Articular chondrocyte of knee joint (primary cell): ENCODE results near the gene TUBA4A. TPM values are rescaled to one million over a fixed set of nuclear protein-coding genes. Genes with fewer than 3 reads are reported as not detected.

Experiments
- small RNA-seq: library from RNA; depleted of rRNA; stranded (forward); fragments of <200 nt; gene quantifications from one replicate; pipeline ENCODE3, GENCODE V24; 2012
- total RNA-seq: library from RNA; depleted of rRNA; stranded (reverse); fragments of >200 nt; gene quantifications from 2 replicates; pipeline ENCODE4 v1.2.3, GENCODE V29; 2012

Gene TUBA4A
- total RNA-seq: 26.5 and 28.6 TPM in 2 replicates

DNA sequence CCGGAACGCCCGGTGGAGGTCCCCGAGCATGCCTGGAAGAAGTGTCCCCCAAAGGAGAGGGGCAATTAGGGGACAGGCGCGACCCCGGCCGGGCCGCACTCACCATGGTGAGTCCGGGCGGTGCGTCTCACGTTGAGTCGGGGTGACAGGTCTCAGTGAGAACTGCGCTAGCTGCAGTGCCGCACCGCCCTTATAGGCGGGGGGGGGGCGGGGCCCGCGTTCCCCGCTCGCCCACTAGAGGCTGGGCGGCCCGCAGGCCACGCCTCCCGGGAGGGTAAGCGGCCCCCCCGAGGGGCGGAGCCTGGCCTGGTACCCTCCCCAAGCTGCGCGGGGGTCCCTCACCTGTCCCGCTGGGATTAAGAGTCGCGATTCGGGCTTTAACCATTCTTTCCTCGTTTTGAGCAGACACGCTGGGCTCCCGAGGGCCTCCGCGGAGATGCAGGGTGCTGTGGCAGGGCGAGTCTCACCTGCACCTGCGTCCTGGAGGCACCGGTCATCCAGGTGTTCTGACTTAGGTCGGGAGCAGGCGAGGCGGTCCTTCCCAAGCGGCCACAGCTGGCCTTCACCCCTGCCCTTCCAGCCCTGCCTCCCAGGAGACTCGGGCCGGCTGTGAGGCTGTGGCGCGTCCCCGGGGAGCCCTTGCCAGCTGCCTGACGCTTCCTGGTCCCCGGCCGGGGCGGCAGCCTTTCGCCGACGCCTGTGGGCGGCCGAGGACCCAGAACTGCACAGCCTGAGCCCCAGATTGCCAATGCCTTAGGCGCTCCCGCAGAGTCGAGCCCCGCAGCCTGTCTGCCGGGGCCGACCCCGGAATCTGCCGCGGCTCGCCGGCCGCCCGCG, at the start of gene TUBA4A:
Gene TUBA4A (minus strand): TSS at position 166 of the 837 bp plus-strand sequence. CDS start 60 bp downstream, at position 106.

DNA sequence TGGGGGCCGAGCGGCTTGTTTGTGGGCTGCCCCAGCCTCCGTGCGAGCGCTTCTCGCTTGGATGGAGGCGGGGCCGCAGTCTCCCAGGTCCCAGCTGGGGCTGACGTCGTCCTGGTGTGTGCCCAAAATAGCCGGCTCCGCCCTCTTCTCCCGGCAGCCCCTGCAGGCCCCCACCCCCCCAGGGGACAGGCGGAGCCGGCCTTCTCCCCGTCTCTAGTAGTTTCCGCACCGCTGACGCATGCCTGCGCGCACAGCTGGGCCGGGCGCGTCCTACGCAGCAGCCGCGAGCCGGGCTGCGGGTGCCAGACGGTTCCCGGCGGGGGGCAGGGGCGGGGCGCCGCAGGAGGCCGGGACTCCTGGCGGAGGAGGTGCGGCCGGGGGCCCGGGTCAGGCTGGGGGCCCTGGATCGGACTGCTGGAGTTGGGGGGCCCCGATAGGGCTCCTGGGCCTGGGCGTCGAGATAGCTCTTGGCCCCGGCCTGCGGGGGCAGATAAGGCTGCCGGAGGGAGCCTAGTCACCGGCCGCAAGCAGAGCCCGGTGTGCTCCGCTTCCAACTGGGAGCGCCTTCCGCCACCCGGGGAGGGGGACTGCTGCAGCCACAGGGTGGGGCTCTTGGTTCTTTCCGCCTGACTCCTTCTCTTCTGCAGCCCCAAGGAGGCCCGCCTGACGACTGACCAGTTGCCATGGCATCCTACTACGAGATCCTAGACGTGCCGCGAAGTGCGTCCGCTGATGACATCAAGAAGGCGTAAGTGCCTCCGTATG, 25.6 kb upstream of the TUBA4A start, which contains the start of gene DNAJB2:
Gene DNAJB2 (plus strand): TSS at position 216 of the 765 bp plus-strand sequence. CDS start 468 bp downstream, at position 684.

GRCh38 chr2:219252900-219253752, 592 bp downstream of the TUBA4A start, which contains the start of gene TUBA4B:
TUBA4B (plus strand) TSS chr2:219253243; CDS start chr2:219253408, 165 bp downstream.

GRCh38 chr2:219245148-219245898, 8.4 kb downstream of the TUBA4A start, which contains the start of the genes GLB1L and STK16:
GLB1L (minus strand) TSS chr2:219245444; CDS start chr2:219243573, 1,871 bp downstream.
STK16 (plus strand) TSS chr2:219245479; CDS start chr2:219246000, 521 bp downstream.

GRCh38 chr2:219229305-219230058, 24.2 kb downstream of the TUBA4A start, which contains the start of the genes ANKZF1 and ATG9A:
ANKZF1 (plus strand) TSS chr2:219229806; CDS start chr2:219230258, 452 bp downstream.
ATG9A (minus strand) TSS chr2:219229636; CDS start chr2:219228024, 1,612 bp downstream.

DNA sequence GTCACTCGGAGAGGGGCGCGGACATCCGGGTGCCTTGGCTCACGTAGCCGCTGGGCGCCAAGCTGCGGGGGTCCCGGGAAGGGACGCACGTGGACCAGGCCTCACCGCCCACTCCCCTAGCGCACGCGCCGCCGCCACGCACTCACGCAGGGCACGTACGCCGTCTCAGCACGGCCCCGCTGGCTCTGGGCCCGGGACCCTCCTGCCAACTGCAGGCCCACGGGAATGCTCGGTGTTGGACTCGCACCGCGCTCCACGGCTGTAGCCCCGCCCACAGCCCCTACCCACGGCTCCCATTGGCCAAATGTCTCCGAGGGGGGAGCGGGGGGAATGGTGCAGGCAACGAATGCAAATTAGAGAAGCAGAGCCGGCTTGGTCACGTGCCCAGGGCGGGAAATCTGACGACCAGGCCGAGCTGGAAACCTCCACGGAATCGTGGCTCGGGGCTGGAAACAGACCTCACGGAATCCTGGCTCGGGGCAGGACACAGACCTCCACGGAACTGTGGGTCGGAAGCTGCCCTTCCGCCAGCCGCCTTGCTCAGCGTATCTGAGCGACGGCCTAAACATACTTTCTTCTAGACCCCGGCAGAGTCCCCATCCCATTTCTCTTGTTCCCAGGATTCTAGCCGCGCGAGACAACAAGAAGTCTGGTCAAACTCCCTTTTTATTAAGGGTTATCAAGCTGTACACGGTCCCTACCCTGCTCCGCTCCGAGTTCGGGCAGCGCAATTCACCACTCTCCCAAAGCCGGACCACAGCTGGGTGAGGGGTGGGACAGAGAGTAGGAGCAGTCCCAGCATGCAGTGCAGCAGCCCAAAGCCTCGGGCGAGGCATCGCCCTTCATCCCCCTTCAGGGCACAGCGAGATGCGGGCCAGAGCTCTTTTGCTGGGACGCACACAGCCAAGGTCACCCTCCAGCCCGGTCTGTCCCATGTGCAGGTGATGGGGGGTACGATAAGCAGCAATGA, 34.7 kb downstream of the TUBA4A start, which contains the start of gene ABCB6:
Gene ABCB6 (minus strand): TSS at position 227 of the 970 bp plus-strand sequence. CDS start 285 bp downstream, outside the sequence.

DNA sequence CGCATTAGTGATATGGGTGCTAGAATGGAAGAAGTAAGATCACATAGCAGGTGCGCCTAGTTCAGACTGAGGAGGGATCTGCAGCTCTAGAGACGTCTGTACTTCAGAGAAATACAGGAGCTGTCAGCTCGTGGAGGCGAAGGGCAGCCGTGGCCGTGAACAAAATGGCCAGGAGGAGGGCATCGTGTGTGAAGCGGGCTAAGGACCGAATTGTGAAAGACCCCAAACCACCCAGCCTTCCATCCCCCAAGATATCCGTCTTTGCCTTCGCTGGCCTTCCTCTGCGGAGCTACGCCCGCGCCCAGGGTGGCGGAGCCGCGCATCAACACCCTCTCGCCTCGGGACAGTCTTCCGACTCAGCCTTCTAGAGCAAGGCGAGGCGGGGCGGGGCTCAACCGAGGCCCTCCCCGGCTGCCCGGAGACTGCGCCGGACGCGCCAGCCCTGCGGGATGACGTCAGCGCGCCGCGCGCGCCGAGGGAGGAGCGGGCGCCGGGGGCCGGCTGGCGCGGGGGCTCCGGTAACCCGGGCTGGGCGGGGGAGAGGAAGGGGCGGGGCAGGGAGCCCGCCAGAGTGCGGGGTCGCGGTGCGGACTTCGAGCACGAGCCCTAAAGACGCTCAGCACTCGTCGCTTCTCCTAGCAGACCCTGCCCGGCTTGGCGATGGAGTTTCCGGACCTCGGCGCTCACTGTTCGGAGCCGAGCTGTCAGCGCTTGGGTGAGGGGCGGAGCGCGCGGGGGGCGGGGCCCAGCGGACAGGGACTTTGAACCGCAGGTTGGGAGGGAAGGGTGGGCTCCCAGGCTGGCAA, 47.2 kb downstream of the TUBA4A start, which contains the start of gene ZFAND2B:
Gene ZFAND2B (plus strand): TSS at position 455 of the 806 bp plus-strand sequence. CDS start 206 bp downstream, at position 661.

Small RNA genes lying within 50 kb of the gene (small RNA-seq; reads per million reads assigned to genes)
- gene MIR153-1: not detected

Other genes starting within 250 kb of the TUBA4A start
- gene CFAP65, start 212.4 kb downstream of the TUBA4A start, total RNA-seq: 0.22 TPM in 1 of 2 replicates, not detected in the other
- gene IHH, start 193.0 kb downstream of the TUBA4A start, total RNA-seq: not detected in 2 replicates
- 19.9 and 27.6 TPM in 2 replicates for gene NHEJ1, start 93.1 kb downstream of the TUBA4A start, total RNA-seq
- gene SLC23A3, start 83.9 kb downstream of the TUBA4A start, total RNA-seq: 1.8 and 2.2 TPM in 2 replicates
- 25.9 and 28.0 TPM in 2 replicates for gene CNPPD1, start 77.0 kb downstream of the TUBA4A start, total RNA-seq
- gene RETREG2, start 75.6 kb downstream of the TUBA4A start, total RNA-seq: 86.2 and 87.0 TPM in 2 replicates
- 16.4 and 22.6 TPM in 2 replicates for gene ZFAND2B, start 47.1 kb downstream of the TUBA4A start, total RNA-seq
- 26.7 and 26.9 TPM in 2 replicates for gene ABCB6, start 35.0 kb downstream of the TUBA4A start, total RNA-seq
- gene ATG9A, start 24.3 kb downstream of the TUBA4A start, total RNA-seq: 55.7 and 58.9 TPM in 2 replicates
- 21.5 and 31.2 TPM in 2 replicates for gene ANKZF1, start 24.1 kb downstream of the TUBA4A start, total RNA-seq
- 16.5 and 34.4 TPM in 2 replicates for gene GLB1L, start 8.5 kb downstream of the TUBA4A start, total RNA-seq
- 33.7 and 52.9 TPM in 2 replicates for gene STK16, start 8.4 kb downstream of the TUBA4A start, total RNA-seq
- not detected in 2 replicates for gene TUBA4B, start 675 bp downstream of the TUBA4A start, total RNA-seq
- gene DNAJB2, start 25.4 kb upstream of the TUBA4A start, total RNA-seq: 36.3 and 50.0 TPM in 2 replicates
- gene PTPRN, start 55.5 kb upstream of the TUBA4A start, total RNA-seq: 0.13 and 0.43 TPM in 2 replicates
- not detected in 2 replicates for gene RESP18, start 78.8 kb upstream of the TUBA4A start, total RNA-seq
- 43.6 and 52.8 TPM in 2 replicates for gene DNPEP, start 134.0 kb upstream of the TUBA4A start, total RNA-seq
- 0.76 and 1.6 TPM in 2 replicates for gene DES, start 164.5 kb upstream of the TUBA4A start, total RNA-seq
- 18.6 and 28.7 TPM in 2 replicates for gene SPEG, start 180.9 kb upstream of the TUBA4A start, total RNA-seq
- gene GMPPA, start 245.0 kb upstream of the TUBA4A start, total RNA-seq: 44.3 and 46.0 TPM in 2 replicates